ENCODE measurements around the gene MRPL28.
"Not testable (repeated sequence)": the region's sequence is repeated elsewhere in the genome, so short reads cannot be mapped to it uniquely, and the experiment has no call there.

Gene MRPL28

GRCh38 chr16:389352-389751 is 19.0 kb upstream of the MRPL28 start:
- DNase-seq = no peak

- DNase-seq = not testable (repeated sequence)
Observed at GRCh38 chr16:387761-388666, 17.7 kb upstream of the MRPL28 start.

- no peak for DNase-seq
Observed at GRCh38 chr16:386641-387156, 16.4 kb upstream of the MRPL28 start.

- no peak for DNase-seq
Observed at GRCh38 chr16:383326-384051, 13.2 kb upstream of the MRPL28 start.

DNA sequence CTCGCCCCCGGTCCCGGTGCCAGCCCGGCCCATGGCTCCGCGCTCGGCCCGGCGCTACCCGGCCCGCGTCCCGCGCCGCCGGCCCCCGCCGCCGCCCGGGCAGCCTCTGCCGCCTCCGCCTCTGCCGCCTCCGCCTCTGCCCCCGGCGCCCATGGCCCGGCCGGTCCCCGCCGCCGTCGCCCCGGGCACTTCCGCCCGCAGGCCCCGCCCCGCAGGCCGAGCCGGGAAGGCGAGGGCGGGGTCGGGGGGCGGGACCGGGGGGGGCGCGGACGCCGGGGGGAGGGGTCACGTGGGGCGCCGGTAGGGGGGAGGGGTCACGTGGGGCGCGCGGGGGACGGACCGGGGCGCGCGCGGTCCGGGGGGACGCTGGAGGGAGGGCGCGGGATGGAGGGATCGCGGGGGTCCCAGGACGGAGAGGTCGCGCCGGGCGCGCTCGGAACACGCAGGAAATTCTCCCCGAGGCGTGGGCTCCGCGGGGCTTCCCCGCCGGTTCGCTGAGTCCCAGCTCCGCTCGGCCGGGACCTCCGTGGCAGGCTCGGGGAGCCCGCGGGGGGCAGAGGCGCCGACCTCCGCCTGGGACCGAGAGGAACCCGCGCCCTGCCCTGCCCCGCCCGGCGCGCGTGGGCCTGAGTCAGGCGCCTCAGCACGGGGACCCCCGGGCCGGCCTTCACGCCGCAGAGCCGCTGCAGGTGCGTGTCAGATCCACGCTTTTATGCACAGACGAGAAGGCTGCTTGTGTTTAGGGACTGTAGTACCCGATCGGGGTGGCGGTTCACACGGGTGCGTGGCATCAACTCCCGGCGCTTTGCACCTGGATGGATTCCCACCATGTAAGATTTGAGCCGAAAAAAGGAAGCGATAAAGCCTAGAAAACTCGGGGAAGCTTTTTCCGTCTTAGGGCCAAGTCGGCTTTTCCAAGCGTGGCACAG is 11.7 kb upstream of the MRPL28 start, which contains the start of gene PGAP6:
Gene PGAP6, minus strand, starts transcription at position 190 of the 929 bp plus-strand sequence. Its CDS starts 157 bp downstream, at position 33.
- peak; percentile 49 to 69 (median 54) for DNase-seq

- DNase-seq = no peak
Observed at GRCh38 chr16:381012-381788, 10.9 kb upstream of the MRPL28 start.

DNA sequence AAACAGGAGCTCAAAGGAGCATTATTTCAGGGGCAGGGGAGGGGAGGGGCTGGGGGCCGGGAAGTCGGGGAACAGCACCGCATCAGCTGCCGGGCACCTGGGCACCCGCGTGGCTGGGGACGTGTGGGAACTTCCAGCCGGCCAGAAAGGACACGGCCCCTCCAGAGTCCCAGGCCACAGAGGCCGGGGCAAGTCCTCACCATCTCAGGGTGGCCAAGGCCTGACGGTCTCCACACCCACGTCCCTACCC is 10.3 kb upstream of the MRPL28 start:
- no peak for DNase-seq

GRCh38 chr16:379961-380761 is 9.8 kb upstream of the MRPL28 start:
- no peak for DNase-seq

GRCh38 chr16:379183-379960 is 9.0 kb upstream of the MRPL28 start:
- no peak for DNase-seq

DNA sequence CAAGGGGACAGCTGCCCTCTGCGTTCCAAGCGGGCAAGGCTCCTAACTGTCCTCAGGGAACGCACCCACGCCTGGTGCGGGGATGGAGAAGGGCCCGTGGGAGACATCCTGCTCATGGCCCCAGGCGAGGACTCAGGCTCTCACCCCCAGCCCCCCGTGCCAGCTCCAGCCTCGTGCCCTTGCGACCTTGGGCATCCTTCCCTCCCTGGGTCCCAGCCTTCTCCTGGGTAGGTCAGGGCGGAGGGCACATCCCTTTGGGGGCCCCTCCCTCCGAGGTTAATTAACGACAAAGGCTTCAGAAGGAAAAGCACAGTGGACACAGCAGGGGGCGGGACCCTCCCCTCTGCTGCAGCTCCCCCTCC is 8.5 kb upstream of the MRPL28 start:
- no peak for DNase-seq

DNA sequence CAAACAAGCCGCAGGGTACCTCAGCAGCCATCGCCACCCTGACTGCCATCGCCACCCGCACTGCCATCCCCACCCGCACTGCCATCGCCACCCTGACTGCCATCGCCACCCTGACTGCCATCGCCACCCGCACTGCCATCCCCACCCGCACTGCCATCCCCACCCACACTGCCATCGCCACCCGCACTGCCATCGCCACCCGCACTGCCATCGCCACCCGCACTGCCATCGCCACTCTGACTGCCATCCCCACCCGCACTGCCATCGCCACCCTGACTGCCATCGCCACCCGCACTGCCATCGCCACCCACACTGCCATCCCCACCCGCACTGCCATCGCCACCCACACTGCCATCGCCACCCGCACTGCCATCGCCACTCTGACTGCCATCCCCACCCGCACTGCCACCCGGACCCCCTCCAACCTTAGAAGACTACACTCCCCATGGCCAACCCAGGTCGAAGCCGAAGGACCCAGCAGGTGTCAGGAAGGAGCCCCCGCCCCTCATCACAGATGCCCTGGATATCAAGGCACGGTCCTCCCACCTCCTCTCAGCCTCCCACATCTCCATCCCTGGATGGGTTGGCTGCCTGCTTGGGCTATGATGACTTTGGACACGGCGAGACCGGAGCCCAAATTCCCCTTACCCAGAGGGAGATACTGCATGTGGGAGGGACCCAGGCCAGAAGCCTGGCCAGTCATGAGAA is 7.9 kb upstream of the MRPL28 start:
- not testable (repeated sequence) for DNase-seq

GRCh38 chr16:377419-377951 is 7.1 kb upstream of the MRPL28 start:
- no peak for DNase-seq

DNA sequence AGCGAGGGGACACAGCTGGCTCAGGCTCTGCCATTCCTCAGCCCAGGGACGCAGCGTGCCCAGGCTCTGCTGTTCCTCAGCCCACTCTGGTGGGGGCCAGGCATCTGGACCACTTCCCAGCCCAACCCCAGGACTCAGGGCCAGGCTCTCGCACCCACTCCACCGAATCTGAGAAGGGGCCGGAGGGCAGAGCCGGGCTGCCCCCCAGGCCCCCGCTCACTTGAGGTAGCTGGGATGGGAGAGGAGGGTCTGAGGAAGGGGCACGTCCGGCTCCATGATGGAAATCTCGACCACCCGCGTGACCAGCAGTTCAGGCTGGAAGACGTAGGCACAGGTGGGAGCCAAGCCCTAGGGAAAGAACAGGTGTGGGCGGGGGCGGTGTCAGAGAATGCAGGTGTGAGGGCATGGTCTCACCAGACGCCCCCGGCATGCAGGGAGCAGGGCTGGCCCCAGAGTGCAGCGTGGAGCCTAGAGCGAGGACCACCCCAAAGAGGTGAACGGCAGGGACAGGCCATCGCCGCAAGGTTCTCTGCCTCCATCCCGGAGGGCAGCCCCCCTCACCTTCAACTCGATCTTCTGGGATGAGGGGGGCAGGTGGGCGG is 6.6 kb upstream of the MRPL28 start:
- DNase-seq = no peak

- DNase-seq = no peak
Observed at GRCh38 chr16:375927-376816, 5.8 kb upstream of the MRPL28 start.

DNA sequence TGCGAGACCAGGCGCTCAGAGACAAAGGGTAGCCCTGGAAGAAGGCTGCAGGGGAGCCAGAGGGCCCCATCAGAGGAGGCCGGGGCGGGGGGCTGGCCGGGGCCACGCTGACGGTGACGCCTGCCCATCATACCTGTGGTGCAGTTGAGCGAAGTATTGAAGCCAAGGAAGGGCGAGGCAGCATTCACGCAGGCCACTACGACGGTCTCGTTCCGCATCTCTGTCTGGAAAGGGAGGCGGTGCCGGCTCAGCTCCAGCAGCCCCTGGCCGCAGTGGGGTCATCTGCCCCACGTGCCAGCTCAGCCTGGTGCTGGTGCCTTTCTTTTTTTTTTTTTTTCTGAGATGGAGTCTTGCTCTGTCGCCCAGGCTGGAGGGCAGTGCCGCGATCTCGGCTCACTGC is 4.9 kb upstream of the MRPL28 start:
- DNase-seq = no peak

DNA sequence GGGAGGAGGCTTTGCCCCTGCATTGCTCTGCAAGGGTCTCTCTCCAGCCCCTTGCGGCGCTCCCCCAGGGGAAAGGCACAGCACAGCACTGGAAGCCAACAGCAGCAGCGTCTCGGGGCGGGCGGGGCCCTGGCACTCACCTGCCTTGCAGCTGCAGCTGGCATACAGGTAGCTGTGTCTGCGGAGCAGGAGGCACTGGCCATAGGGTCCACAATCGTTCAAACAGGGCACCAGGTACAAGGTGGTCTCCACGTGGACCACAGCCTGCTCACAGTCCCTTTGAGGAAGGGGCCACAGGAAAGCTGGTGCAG is 4.2 kb upstream of the MRPL28 start:
- DNase-seq = no peak

DNA sequence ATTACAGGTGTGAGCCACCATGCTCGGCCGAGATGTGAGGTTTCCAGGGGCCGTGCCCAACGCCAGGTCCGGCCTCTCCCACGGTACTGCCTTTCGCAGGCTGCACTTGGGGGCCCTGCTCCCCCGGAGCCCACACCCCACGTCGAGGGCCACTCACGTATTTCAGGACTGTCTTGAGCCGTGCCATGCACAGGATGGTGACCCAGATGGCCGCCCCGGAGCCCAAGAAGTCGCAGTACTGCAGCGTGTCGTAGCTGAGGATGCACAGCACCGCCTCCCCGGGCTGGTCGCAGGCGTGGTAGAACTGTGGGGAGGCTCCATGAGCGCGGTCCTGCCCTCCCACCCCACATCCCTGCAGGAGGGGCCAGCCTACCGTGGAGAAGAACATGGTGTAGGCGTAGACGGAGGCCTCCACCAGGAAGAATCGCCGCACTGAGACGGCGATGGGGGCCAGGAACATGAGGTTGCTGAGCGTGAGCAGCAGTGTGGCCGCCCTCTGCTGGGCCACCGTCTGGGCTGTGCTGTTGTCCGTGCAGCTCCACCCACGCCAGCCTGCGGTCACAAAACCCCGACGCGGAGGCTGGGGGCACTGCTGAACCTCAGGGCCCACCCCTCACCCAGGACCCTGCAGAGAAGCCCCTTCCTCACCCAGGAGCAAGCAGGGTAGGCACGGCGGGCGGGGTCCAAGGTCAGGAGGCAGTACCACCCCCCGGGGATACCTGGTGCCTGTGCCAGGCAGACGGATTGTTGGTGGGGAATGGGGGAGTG is 3.7 kb upstream of the MRPL28 start:
- no peak for DNase-seq

Measured in activated CD4-positive, CD25-positive, alpha-beta regulatory T cell (primary cell).